ENCODE results near the gene OTUD7B. TPM values are rescaled to one million over a fixed set of nuclear protein-coding genes. Genes with fewer than 3 reads are reported as not detected.

Gene OTUD7B
- total RNA-seq, 2 experiments from 2014 or later, result 18.5 to 20.1 TPM

GRCh38 chr1:149979245-149979971 is 31.1 kb downstream of the OTUD7B start:
- H3K36me3 Mint-ChIP-seq (ENCODE audit: low read depth), result peaks cover 28% of the 10 kb centered on the region
- ChIA-PET CTCF (interaction anchor here (0.6 to 1.4 kb wide), 3 partner anchors 18 to 159 kb away, joined by 3 to 4 read pairs (median 3); no protein-coding TSS in a partner anchor), POLR2A (no interaction called here)
- no peak overlapping the region for H3K27ac Mint-ChIP-seq
- H3K9me3 Mint-ChIP-seq (ENCODE audit: low read depth), result no peaks in the 10 kb centered on the region
- DNase-seq (no peak), ATAC-seq (peak; percentile 51)
- peaks cover 20% of the 10 kb centered on the region for H3K4me1 Mint-ChIP-seq
- no peaks in the 10 kb centered on the region for H3K27me3 Mint-ChIP-seq
- intact Hi-C loops (cut with DNase I, micrococcal nuclease), result no loop called here
- H3K4me3 Mint-ChIP-seq, result no peak overlapping the region

GRCh38 chr1:149978547-149979023 is 31.9 kb downstream of the OTUD7B start:
- Mint-ChIP-seq H3K9me3 (ENCODE audit: low read depth) (no peaks in the 10 kb centered on the region), H3K36me3 (ENCODE audit: low read depth) (peaks cover 31% of the 10 kb centered on the region), H3K4me1 (peaks cover 20% of the 10 kb centered on the region), H3K27ac (no peak overlapping the region), H3K27me3 (no peaks in the 10 kb centered on the region), H3K4me3 (no peak overlapping the region)
- no peak for ATAC-seq
- ChIA-PET POLR2A (no interaction called here), CTCF (no interaction called here)
- intact Hi-C loops (cut with DNase I, micrococcal nuclease), result no loop called here
- no peak for DNase-seq

GRCh38 chr1:149977345-149977744 is 33.2 kb downstream of the OTUD7B start:
- intact Hi-C loops (cut with DNase I, micrococcal nuclease), result no loop called here
- POLR2A ChIA-PET, result no interaction called here
- DNase-seq (no peak), ATAC-seq (no peak)
- CTCF ChIA-PET, result no interaction called here
- Mint-ChIP-seq H3K27ac (no peak overlapping the region), H3K4me1 (peaks cover 20% of the 10 kb centered on the region), H3K36me3 (ENCODE audit: low read depth) (peaks cover 36% of the 10 kb centered on the region), H3K4me3 (no peak overlapping the region), H3K27me3 (no peaks in the 10 kb centered on the region), H3K9me3 (ENCODE audit: low read depth) (no peaks in the 10 kb centered on the region)

GRCh38 chr1:149972547-149972946 is 38.0 kb downstream of the OTUD7B start:
- Mint-ChIP-seq H3K27ac (no peak overlapping the region), H3K9me3 (ENCODE audit: low read depth) (no peaks in the 10 kb centered on the region), H3K4me3 (no peak overlapping the region), H3K36me3 (ENCODE audit: low read depth) (peaks cover 50% of the 10 kb centered on the region), H3K4me1 (no peaks in the 10 kb centered on the region), H3K27me3 (no peaks in the 10 kb centered on the region)
- ATAC-seq, result no peak
- CTCF ChIA-PET, result interaction anchor here (0.7 to 1.0 kb wide), 2 partner anchors 9 to 206 kb away, joined by 3 read pairs; no protein-coding TSS in a partner anchor
- no peak for DNase-seq
- intact Hi-C loops (cut with DNase I, micrococcal nuclease), result no loop called here
- POLR2A ChIA-PET, result no interaction called here

- H3K27me3 Mint-ChIP-seq, result no peaks in the 10 kb centered on the region
- CTCF ChIA-PET, result interaction anchor here (0.6 kb wide), 1 partner anchor 119 kb away, joined by 3 read pairs; no protein-coding TSS in a partner anchor
- POLR2A ChIA-PET, result no interaction called here
- DNase-seq (no peak), ATAC-seq (no peak)
- H3K36me3 Mint-ChIP-seq (ENCODE audit: low read depth), result peaks cover 44% of the 10 kb centered on the region
- H3K27ac Mint-ChIP-seq, result no peak overlapping the region
- H3K9me3 Mint-ChIP-seq (ENCODE audit: low read depth), result no peaks in the 10 kb centered on the region
- intact Hi-C loops (cut with DNase I, micrococcal nuclease), result no loop called here
- peaks cover 7% of the 10 kb centered on the region for H3K4me1 Mint-ChIP-seq
- H3K4me3 Mint-ChIP-seq, result no peak overlapping the region
These were observed 42.9 kb downstream of the OTUD7B start for GRCh38 chr1:149967646-149968045.

- ChIA-PET CTCF (interaction anchor here (0.6 kb wide), 2 partner anchors 44 to 342 kb away, joined by 3 to 4 read pairs; no protein-coding TSS in a partner anchor), POLR2A (no interaction called here)
- DNase-seq (no peak), ATAC-seq (no peak)
- Mint-ChIP-seq H3K9me3 (ENCODE audit: low read depth) (no peaks in the 10 kb centered on the region), H3K4me3 (no peak overlapping the region), H3K36me3 (ENCODE audit: low read depth) (peaks cover 42% of the 10 kb centered on the region), H3K4me1 (peaks cover 13% of the 10 kb centered on the region), H3K27me3 (no peaks in the 10 kb centered on the region), H3K27ac (no peak overlapping the region)
- intact Hi-C loops (cut with DNase I, micrococcal nuclease), result no loop called here
These were observed 43.5 kb downstream of the OTUD7B start for GRCh38 chr1:149967041-149967440.

GRCh38 chr1:149966405-149966804 is 44.1 kb downstream of the OTUD7B start:
- no peak for DNase-seq
- Mint-ChIP-seq H3K4me1 (peaks cover 13% of the 10 kb centered on the region), H3K36me3 (ENCODE audit: low read depth) (peaks cover 41% of the 10 kb centered on the region), H3K4me3 (no peak overlapping the region), H3K9me3 (ENCODE audit: low read depth) (no peaks in the 10 kb centered on the region), H3K27ac (no peak overlapping the region), H3K27me3 (no peaks in the 10 kb centered on the region)
- intact Hi-C loops (cut with DNase I, micrococcal nuclease), result no loop called here
- no peak for ATAC-seq
- POLR2A ChIA-PET, result no interaction called here
- CTCF ChIA-PET, result interaction anchor here (0.6 to 1.1 kb wide), 2 partner anchors 45 to 84 kb away, joined by 3 read pairs; no protein-coding TSS in a partner anchor

- ATAC-seq (peak; percentile 61), DNase-seq (no peak)
- intact Hi-C loops (cut with DNase I, micrococcal nuclease), result no loop called here
- CTCF ChIA-PET, result interaction anchor here (0.6 to 1.2 kb wide), 3 partner anchors 32 to 1059 kb away, joined by 3 to 4 read pairs (median 3); no protein-coding TSS in a partner anchor
- H3K4me1 Mint-ChIP-seq, result peaks cover 13% of the 10 kb centered on the region
- H3K27ac Mint-ChIP-seq, result peak overlapping the region; percentile 23
- peaks cover 39% of the 10 kb centered on the region for H3K36me3 Mint-ChIP-seq (ENCODE audit: low read depth)
- H3K9me3 Mint-ChIP-seq (ENCODE audit: low read depth), result no peaks in the 10 kb centered on the region
- no peaks in the 10 kb centered on the region for H3K27me3 Mint-ChIP-seq
- POLR2A ChIA-PET, result interaction anchor here (0.6 kb wide), 1 partner anchor 196 kb away, joined by 3 read pairs; no protein-coding TSS in a partner anchor
- H3K4me3 Mint-ChIP-seq, result no peak overlapping the region
These were observed 45.1 kb downstream of the OTUD7B start for GRCh38 chr1:149965440-149965839.

GRCh38 chr1:149963358-149963757 is 47.2 kb downstream of the OTUD7B start:
- peaks cover 48% of the 10 kb centered on the region for H3K36me3 Mint-ChIP-seq (ENCODE audit: low read depth)
- no peak for DNase-seq
- no peaks in the 10 kb centered on the region for H3K9me3 Mint-ChIP-seq (ENCODE audit: low read depth)
- no peak overlapping the region for H3K27ac Mint-ChIP-seq
- ATAC-seq, result no peak
- ChIA-PET POLR2A (no interaction called here), CTCF (interaction anchor here (1.0 to 3.2 kb wide), 5 partner anchors 9 to 203 kb away, joined by 3 to 31 read pairs (median 4); no protein-coding TSS in a partner anchor)
- peaks cover 13% of the 10 kb centered on the region for H3K4me1 Mint-ChIP-seq
- no peaks in the 10 kb centered on the region for H3K27me3 Mint-ChIP-seq
- no peak overlapping the region for H3K4me3 Mint-ChIP-seq
- intact Hi-C loops (cut with DNase I, micrococcal nuclease), result loop anchor here (2.0 to 5.0 kb wide), 3 partner anchors 65 to 224 kb away; partner anchors contain the start of gene BOLA1 (in 1 of the 2)

GRCh38 chr1:149962736-149963135 is 47.8 kb downstream of the OTUD7B start:
- POLR2A ChIA-PET, result interaction anchor here (0.6 to 0.7 kb wide), 3 partner anchors 24 to 224 kb away, joined by 3 to 4 read pairs (median 3); no protein-coding TSS in a partner anchor
- H3K27ac Mint-ChIP-seq, result peak overlapping the region; percentile 69

GRCh38 chr1:149962039-149962647 is 48.4 kb downstream of the OTUD7B start:
- Mint-ChIP-seq H3K27me3 (no peaks in the 10 kb centered on the region), H3K9me3 (ENCODE audit: low read depth) (peaks cover 2% of the 10 kb centered on the region), H3K36me3 (ENCODE audit: low read depth) (peaks cover 52% of the 10 kb centered on the region), H3K4me1 (peaks cover 13% of the 10 kb centered on the region), H3K4me3 (no peak overlapping the region), H3K27ac (no peak overlapping the region)
- intact Hi-C loops (cut with DNase I, micrococcal nuclease), result loop anchor here (1.0 to 5.0 kb wide), 8 partner anchors 48 to 225 kb away; partner anchors contain the start of genes BOLA1 (in 1 of the 2), OTUD7B (in 1 of the 2) and VPS45 (in 1 of the 2)
- POLR2A ChIA-PET, result interaction anchor here (0.6 to 0.7 kb wide), 3 partner anchors 24 to 225 kb away, joined by 3 to 4 read pairs (median 3); no protein-coding TSS in a partner anchor
- peak; percentile 71 for ATAC-seq
- CTCF ChIA-PET, result interaction anchor here (0.6 to 3.2 kb wide), 37 partner anchors 8 to 235 kb away, joined by 3 to 31 read pairs (median 4); partner anchors contain the start of genes OTUD7B and SF3B4
- peak; percentile 52 for DNase-seq

More at GRCh38 chr1:149962736-149963135, 47.8 kb downstream of the OTUD7B start:
- intact Hi-C loops (cut with DNase I, micrococcal nuclease), result loop anchor here (1.0 to 5.0 kb wide), 8 partner anchors 48 to 225 kb away; partner anchors contain the start of genes BOLA1 (in 1 of the 2), OTUD7B (in 1 of the 2) and VPS45 (in 1 of the 2)
- Mint-ChIP-seq H3K9me3 (ENCODE audit: low read depth) (peaks cover 2% of the 10 kb centered on the region), H3K27me3 (no peaks in the 10 kb centered on the region), H3K4me3 (no peak overlapping the region), H3K36me3 (ENCODE audit: low read depth) (peaks cover 49% of the 10 kb centered on the region), H3K4me1 (peaks cover 13% of the 10 kb centered on the region)
- ATAC-seq, result no peak
- CTCF ChIA-PET, result interaction anchor here (0.6 to 3.2 kb wide), 31 partner anchors 9 to 225 kb away, joined by 3 to 31 read pairs (median 4); partner anchors contain the start of genes OTUD7B and SF3B4
- DNase-seq, result no peak

All from activated CD4-positive, alpha-beta T cell treated with anti-CD3 and anti-CD28 coated beads for 36 hours (primary cell).